Mammary epithelial cell (primary cell): ENCODE data around the gene LDLRAD4.

Experiments
- EZH2 ChIP-seq: IDR thresholded peaks from 2 replicates; pipeline ENCODE4 v1.6.1; 2012; ENCODE audit warnings: low read length, inconsistent platforms, borderline replicate concordance
- TF ChIP-seq, protein P1 (sequence below), 2 donors: IDR thresholded peaks in 1 of 2; conservative IDR thresholded peaks in 1 of 2; 2 replicates each; pipeline ENCODE4 v1.5.1; 2011 to 2012; ENCODE audit warnings: inconsistent platforms in 2 of 2, low read length in 2 of 2, mild to moderate bottlenecking in 2 of 2, control low read depth in 1 of 2, low read depth in 1 of 2; ENCODE audit not compliant: insufficient read depth in 1 of 2; ENCODE audit errors: extremely low read depth in 1 of 2

GRCh38 chr18:13640266-13640860 lies 421.8 kb downstream of the LDLRAD4 start:
- TF ChIP-seq, protein P1, sequence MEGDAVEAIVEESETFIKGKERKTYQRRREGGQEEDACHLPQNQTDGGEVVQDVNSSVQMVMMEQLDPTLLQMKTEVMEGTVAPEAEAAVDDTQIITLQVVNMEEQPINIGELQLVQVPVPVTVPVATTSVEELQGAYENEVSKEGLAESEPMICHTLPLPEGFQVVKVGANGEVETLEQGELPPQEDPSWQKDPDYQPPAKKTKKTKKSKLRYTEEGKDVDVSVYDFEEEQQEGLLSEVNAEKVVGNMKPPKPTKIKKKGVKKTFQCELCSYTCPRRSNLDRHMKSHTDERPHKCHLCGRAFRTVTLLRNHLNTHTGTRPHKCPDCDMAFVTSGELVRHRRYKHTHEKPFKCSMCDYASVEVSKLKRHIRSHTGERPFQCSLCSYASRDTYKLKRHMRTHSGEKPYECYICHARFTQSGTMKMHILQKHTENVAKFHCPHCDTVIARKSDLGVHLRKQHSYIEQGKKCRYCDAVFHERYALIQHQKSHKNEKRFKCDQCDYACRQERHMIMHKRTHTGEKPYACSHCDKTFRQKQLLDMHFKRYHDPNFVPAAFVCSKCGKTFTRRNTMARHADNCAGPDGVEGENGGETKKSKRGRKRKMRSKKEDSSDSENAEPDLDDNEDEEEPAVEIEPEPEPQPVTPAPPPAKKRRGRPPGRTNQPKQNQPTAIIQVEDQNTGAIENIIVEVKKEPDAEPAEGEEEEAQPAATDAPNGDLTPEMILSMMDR (conservative IDR thresholded peaks at IDR 0.05 in 1 of 2, IDR thresholded peaks at IDR 0.05 in 1 of 2; ENCODE audit: extremely low read depth in 1 of 2, insufficient read depth in 1 of 2, low read depth in 1 of 2, low read length in 2 of 2), result no peak
- no peak for TF ChIP-seq EZH2
